ENCODE data around the gene HDAC9.

HDAC9 gene

GRCh38 chr7:18798088-18798906, 302.7 kb downstream of the HDAC9 start:
- DNase-seq, result no peak

- no peak for DNase-seq
These were observed 304.4 kb downstream of the HDAC9 start for GRCh38 chr7:18799899-18800298.

GRCh38 chr7:18803923-18804322, 308.4 kb downstream of the HDAC9 start:
- DNase-seq, result no peak

GRCh38 chr7:18806177-18806576, 310.6 kb downstream of the HDAC9 start:
- no peak for DNase-seq

- DNase-seq, result no peak
These were observed 312.5 kb downstream of the HDAC9 start for GRCh38 chr7:18808026-18808425.

GRCh38 chr7:18815261-18815960, 319.9 kb downstream of the HDAC9 start:
- no peak for DNase-seq

GRCh38 chr7:18820981-18821380, 325.4 kb downstream of the HDAC9 start:
- DNase-seq, result no peak

GRCh38 chr7:18821554-18821953, 326.0 kb downstream of the HDAC9 start:
- DNase-seq, result no peak

- DNase-seq, result no peak
These were observed 328.6 kb downstream of the HDAC9 start for GRCh38 chr7:18824157-18824556.

GRCh38 chr7:18828260-18828993, 332.9 kb downstream of the HDAC9 start:
- no peak for DNase-seq

GRCh38 chr7:18828994-18829857, 333.7 kb downstream of the HDAC9 start:
- DNase-seq, result no peak

GRCh38 chr7:18829858-18830285, 334.3 kb downstream of the HDAC9 start:
- peak; percentile 4 for DNase-seq

- no peak for DNase-seq
These were observed 335.9 kb downstream of the HDAC9 start for GRCh38 chr7:18831419-18831818.

GRCh38 chr7:18831943-18832342, 336.4 kb downstream of the HDAC9 start:
- DNase-seq, result no peak

GRCh38 chr7:18834577-18834976, 339.0 kb downstream of the HDAC9 start:
- DNase-seq, result no peak

- peak; percentile 10 for DNase-seq
These were observed 339.6 kb downstream of the HDAC9 start for GRCh38 chr7:18835001-18835690.

- no peak for DNase-seq
These were observed 348.4 kb downstream of the HDAC9 start for GRCh38 chr7:18843979-18844378.

GRCh38 chr7:18844735-18845134, 349.2 kb downstream of the HDAC9 start:
- DNase-seq, result no peak

GRCh38 chr7:18845700-18846099, 350.2 kb downstream of the HDAC9 start:
- no peak for DNase-seq

- no peak for DNase-seq
These were observed 351.2 kb downstream of the HDAC9 start for GRCh38 chr7:18846765-18847215.

- peak; percentile 28 for DNase-seq
These were observed 353.6 kb downstream of the HDAC9 start for GRCh38 chr7:18849130-18849529.

GRCh38 chr7:18855796-18856195, 360.2 kb downstream of the HDAC9 start:
- DNase-seq, result no peak
